Prostate gland (tissue), 2 donors: ENCODE measurements around the gene TMTC1. TPM values are rescaled to one million over a fixed set of nuclear protein-coding genes. Genes with fewer than 3 reads are reported as not detected.
"Not testable (repeated sequence)": the region's sequence is repeated elsewhere in the genome, so short reads cannot be mapped to it uniquely, and the experiment has no call there.

Experiments
- DNase-seq: peaks from one replicate; pipeline ENCODE4 v3.0.0-alpha.2; 2019; ENCODE audit warnings: low spot score
- H3K27ac ChIP-seq, 2 donors: fragments of 200-600 bp; sonication (generic); 2 replicates each; pipeline ENCODE4 v1.5.1; 2017 to 2019
- H3K27me3 ChIP-seq: fragments of 200-600 bp; sonication (generic); replicated peaks from 2 replicates; pipeline ENCODE4 v1.5.1; 2019; ENCODE audit not compliant: insufficient read depth
- H3K36me3 ChIP-seq, 2 donors: fragments of 200-600 bp; sonication (generic); 1 replicate in 1 of 2; 2 replicates in 1 of 2; pipeline versions ENCODE4 v1.5.1 to v1.8.1; 2017 to 2019
- H3K4me1 ChIP-seq: fragments of 200-600 bp; sonication (generic); replicated peaks from 2 replicates; pipeline ENCODE4 v1.5.1; 2019
- H3K4me3 ChIP-seq, 2 donors: fragments of 200-600 bp; sonication (generic); 2 replicates each; pipeline ENCODE4 v1.5.1; 2017 to 2019
- H3K9me3 ChIP-seq: fragments of 200-600 bp; sonication (generic); 2 replicates; pipeline ENCODE4 v1.5.1; 2017
- CTCF ChIP-seq, 4 experiments: fragments of 200-600 bp in 2 of 4; fragments of 450-650 bp in 2 of 4; sonication (generic) in 2 of 4; IDR thresholded peaks; 1 replicate in 3 of 4; 2 replicates in 1 of 4; pipeline ENCODE4 v1.5.1; 2016 to 2019; ENCODE audit warnings: antibody characterized with exemption in 4 of 4, mild to moderate bottlenecking in 2 of 4, moderate library complexity in 2 of 4
- POLR2A ChIP-seq: fragments of 450-650 bp; IDR thresholded peaks from one replicate; pipeline ENCODE4 v1.6.1; 2016; ENCODE audit warnings: antibody characterized with exemption, mild to moderate bottlenecking
- POLR2AphosphoS5 ChIP-seq: sonication (generic); formaldehyde crosslinking; IDR thresholded peaks from one replicate; pipeline ENCODE4 v1.6.1; 2017; ENCODE audit warnings: antibody characterized with exemption
- WGBS: methylation state at CpG from one replicate; pipeline ENCODE4 v1.1.5; 2018; 5-methylcytosine and 5-hydroxymethylcytosine counted together
- intact Hi-C: fragments of 100-400 bp; cut with DNase I; formaldehyde crosslinking; loops from one replicate; pipeline ENCODE4 v1.14.2; 2022
- total RNA-seq, 2 donors: library from RNA; depleted of rRNA; stranded (reverse); fragments of >200 nt; gene quantifications; one replicate each; pipeline ENCODE4 v1.1.0, GENCODE V29; 2016

Gene TMTC1
- total RNA-seq, 2 donors from 2014 or later = 12.9 to 25.2 TPM

GRCh38 chr12:29816874-29817725 is 33.4 kb upstream of the TMTC1 start:
- no peaks in the 10 kb centered on the region for H3K4me1 ChIP-seq
- 84% methylated on average over 2 of the region's 2 CpGs for WGBS
- no peak for DNase-seq
- no peak for TF ChIP-seq POLR2A
- no peak for TF ChIP-seq POLR2AphosphoS5
- TF ChIP-seq CTCF (IDR thresholded peaks at IDR 0.05) = no peak
- H3K27me3 ChIP-seq = no peaks in the 10 kb centered on the region
- no peaks in the 10 kb centered on the region for H3K9me3 ChIP-seq
- H3K4me3 ChIP-seq = no peak overlapping the region
- H3K36me3 ChIP-seq = no peaks in the 10 kb centered on the region
- intact Hi-C loops = no loop called here
- H3K27ac ChIP-seq = no peak overlapping the region

- H3K4me1 ChIP-seq, H3K36me3 ChIP-seq, H3K9me3 ChIP-seq, DNase-seq, H3K27ac ChIP-seq, H3K4me3 ChIP-seq, H3K27me3 ChIP-seq, intact Hi-C loops: not testable (repeated sequence)
- WGBS = 94% methylated on average over 24 of the region's 24 CpGs
These were observed 26.0 kb upstream of the TMTC1 start for GRCh38 chr12:29809616-29810361.

GRCh38 chr12:29807129-29807528 is 23.4 kb upstream of the TMTC1 start:
- no peak for DNase-seq
- Histone ChIP-seq H3K4me1 (no peaks in the 10 kb centered on the region), H3K27me3 (no peaks in the 10 kb centered on the region), H3K9me3 (no peaks in the 10 kb centered on the region), H3K36me3 (no peaks in the 10 kb centered on the region), H3K4me3 (no peak overlapping the region), H3K27ac (no peak overlapping the region)
- intact Hi-C loops = no loop called here
- TF ChIP-seq POLR2AphosphoS5 = no peak
- TF ChIP-seq CTCF (IDR thresholded peaks at IDR 0.05) = no peak

- TF ChIP-seq POLR2AphosphoS5 (no peak), POLR2A (no peak), CTCF (IDR thresholded peaks at IDR 0.05) (no peak)
- intact Hi-C loops = no loop called here
- Histone ChIP-seq H3K36me3 (no peaks in the 10 kb centered on the region), H3K4me3 (no peak overlapping the region), H3K9me3 (no peaks in the 10 kb centered on the region), H3K27me3 (no peaks in the 10 kb centered on the region), H3K27ac (no peak overlapping the region), H3K4me1 (no peaks in the 10 kb centered on the region)
- no peak for DNase-seq
These were observed 20.3 kb upstream of the TMTC1 start for GRCh38 chr12:29804019-29804418.

GRCh38 chr12:29799591-29799990 is 15.8 kb upstream of the TMTC1 start:
- Histone ChIP-seq H3K27me3 (no peaks in the 10 kb centered on the region), H3K4me1 (no peaks in the 10 kb centered on the region), H3K9me3 (no peaks in the 10 kb centered on the region), H3K4me3 (no peak overlapping the region), H3K27ac (no peak overlapping the region), H3K36me3 (no peaks in the 10 kb centered on the region)
- intact Hi-C loops = loop anchor here (5.0 kb wide), 1 partner anchor 83 kb away; no protein-coding TSS in a partner anchor
- no peak for TF ChIP-seq CTCF (IDR thresholded peaks at IDR 0.05)
- TF ChIP-seq POLR2A = no peak
- no peak for TF ChIP-seq POLR2AphosphoS5
- DNase-seq = no peak
